Body of pancreas (tissue), 4 donors: ENCODE data around the gene SH2B3.

ENCODE experiments used
- CTCF ChIP-seq, 7 experiments: fragments of 450-650 bp in 4 of 7; fragments of 200-600 bp in 3 of 7; sonication (generic) in 3 of 7; IDR thresholded peaks; one replicate each; pipeline ENCODE4 v1.5.1; 2016 to 2019; ENCODE audit warnings: antibody characterized with exemption in 7 of 7
- POLR2A ChIP-seq, 3 donors: fragments of 450-650 bp; IDR thresholded peaks; one replicate each; pipeline ENCODE4 v1.6.1; 2016; ENCODE audit warnings: antibody characterized with exemption in 3 of 3, mild to moderate bottlenecking in 2 of 3

GRCh38 chr12:111457071-111457470 is 51.3 kb downstream of the SH2B3 start:
- TF ChIP-seq CTCF (IDR thresholded peaks at IDR 0.05) (no peak), POLR2A (IDR thresholded peaks at IDR 0.05) (no peak)
